WI38 (cell line): ENCODE results near the gene BAG3.

Experiments
- H3K4me3 ChIP-seq: 2 replicates; pipeline ENCODE4 v1.5.1; 2011; ENCODE audit warnings: low read depth, mild to moderate bottlenecking, control low read depth, low read length
- CTCF ChIP-seq: IDR thresholded peaks from 2 replicates; pipeline ENCODE4 v1.5.1; 2012; ENCODE audit warnings: low read depth, mild to moderate bottlenecking, control low read depth, low read length

BAG3 gene

GRCh38 chr10:119640875-119641526, 10.2 kb upstream of the BAG3 start:
- no peak for TF ChIP-seq CTCF

GRCh38 chr10:119642556-119643111, 8.5 kb upstream of the BAG3 start:
- no peak for TF ChIP-seq CTCF
- H3K4me3 ChIP-seq = no peak overlapping the region

More at GRCh38 chr10:119640875-119641526, 10.2 kb upstream of the BAG3 start:
- H3K4me3 ChIP-seq = no peak overlapping the region

- TF ChIP-seq CTCF = no peak
- H3K4me3 ChIP-seq = no peak overlapping the region
These were observed 7.6 kb upstream of the BAG3 start for GRCh38 chr10:119643306-119644204.

GRCh38 chr10:119644205-119644814, 6.9 kb upstream of the BAG3 start:
- H3K4me3 ChIP-seq = no peak overlapping the region
- no peak for TF ChIP-seq CTCF

GRCh38 chr10:119644994-119645393, 6.2 kb upstream of the BAG3 start:
- no peak overlapping the region for H3K4me3 ChIP-seq
- TF ChIP-seq CTCF = no peak

GRCh38 chr10:119650062-119650461, 1.1 kb upstream of the BAG3 start:
- H3K4me3 ChIP-seq = no peak overlapping the region
- TF ChIP-seq CTCF = no peak
